ENCODE results near the gene PRSS35. TPM values are rescaled to one million over a fixed set of nuclear protein-coding genes. Genes with fewer than 3 reads are reported as not detected.

Gene PRSS35
- total and polyA plus RNA-seq, 2 of the 13 experiments (the other 11 are each of a cell fraction or from before 2014, with no cell fraction given), result not detected

DNA sequence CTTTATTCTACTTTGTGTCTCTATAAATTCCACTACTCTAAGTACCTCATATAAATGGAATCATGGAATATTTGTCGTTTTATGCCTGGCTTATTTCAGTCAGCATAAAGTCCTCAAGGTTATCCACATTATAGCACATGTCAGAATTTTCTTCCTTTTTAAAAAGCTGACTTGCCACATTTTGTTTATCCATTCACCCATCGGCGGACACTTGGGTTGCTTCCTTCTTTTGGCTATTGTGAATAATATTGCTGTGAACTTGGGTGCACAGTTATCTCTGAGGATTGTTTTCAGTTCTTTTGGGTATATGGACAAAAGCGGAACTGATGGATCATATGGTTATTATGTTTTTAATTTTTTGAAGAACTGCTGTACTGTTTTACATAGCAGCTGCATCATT lies 42.3 kb upstream of the PRSS35 start (continued):
- TF ChIP-seq, protein P1, sequence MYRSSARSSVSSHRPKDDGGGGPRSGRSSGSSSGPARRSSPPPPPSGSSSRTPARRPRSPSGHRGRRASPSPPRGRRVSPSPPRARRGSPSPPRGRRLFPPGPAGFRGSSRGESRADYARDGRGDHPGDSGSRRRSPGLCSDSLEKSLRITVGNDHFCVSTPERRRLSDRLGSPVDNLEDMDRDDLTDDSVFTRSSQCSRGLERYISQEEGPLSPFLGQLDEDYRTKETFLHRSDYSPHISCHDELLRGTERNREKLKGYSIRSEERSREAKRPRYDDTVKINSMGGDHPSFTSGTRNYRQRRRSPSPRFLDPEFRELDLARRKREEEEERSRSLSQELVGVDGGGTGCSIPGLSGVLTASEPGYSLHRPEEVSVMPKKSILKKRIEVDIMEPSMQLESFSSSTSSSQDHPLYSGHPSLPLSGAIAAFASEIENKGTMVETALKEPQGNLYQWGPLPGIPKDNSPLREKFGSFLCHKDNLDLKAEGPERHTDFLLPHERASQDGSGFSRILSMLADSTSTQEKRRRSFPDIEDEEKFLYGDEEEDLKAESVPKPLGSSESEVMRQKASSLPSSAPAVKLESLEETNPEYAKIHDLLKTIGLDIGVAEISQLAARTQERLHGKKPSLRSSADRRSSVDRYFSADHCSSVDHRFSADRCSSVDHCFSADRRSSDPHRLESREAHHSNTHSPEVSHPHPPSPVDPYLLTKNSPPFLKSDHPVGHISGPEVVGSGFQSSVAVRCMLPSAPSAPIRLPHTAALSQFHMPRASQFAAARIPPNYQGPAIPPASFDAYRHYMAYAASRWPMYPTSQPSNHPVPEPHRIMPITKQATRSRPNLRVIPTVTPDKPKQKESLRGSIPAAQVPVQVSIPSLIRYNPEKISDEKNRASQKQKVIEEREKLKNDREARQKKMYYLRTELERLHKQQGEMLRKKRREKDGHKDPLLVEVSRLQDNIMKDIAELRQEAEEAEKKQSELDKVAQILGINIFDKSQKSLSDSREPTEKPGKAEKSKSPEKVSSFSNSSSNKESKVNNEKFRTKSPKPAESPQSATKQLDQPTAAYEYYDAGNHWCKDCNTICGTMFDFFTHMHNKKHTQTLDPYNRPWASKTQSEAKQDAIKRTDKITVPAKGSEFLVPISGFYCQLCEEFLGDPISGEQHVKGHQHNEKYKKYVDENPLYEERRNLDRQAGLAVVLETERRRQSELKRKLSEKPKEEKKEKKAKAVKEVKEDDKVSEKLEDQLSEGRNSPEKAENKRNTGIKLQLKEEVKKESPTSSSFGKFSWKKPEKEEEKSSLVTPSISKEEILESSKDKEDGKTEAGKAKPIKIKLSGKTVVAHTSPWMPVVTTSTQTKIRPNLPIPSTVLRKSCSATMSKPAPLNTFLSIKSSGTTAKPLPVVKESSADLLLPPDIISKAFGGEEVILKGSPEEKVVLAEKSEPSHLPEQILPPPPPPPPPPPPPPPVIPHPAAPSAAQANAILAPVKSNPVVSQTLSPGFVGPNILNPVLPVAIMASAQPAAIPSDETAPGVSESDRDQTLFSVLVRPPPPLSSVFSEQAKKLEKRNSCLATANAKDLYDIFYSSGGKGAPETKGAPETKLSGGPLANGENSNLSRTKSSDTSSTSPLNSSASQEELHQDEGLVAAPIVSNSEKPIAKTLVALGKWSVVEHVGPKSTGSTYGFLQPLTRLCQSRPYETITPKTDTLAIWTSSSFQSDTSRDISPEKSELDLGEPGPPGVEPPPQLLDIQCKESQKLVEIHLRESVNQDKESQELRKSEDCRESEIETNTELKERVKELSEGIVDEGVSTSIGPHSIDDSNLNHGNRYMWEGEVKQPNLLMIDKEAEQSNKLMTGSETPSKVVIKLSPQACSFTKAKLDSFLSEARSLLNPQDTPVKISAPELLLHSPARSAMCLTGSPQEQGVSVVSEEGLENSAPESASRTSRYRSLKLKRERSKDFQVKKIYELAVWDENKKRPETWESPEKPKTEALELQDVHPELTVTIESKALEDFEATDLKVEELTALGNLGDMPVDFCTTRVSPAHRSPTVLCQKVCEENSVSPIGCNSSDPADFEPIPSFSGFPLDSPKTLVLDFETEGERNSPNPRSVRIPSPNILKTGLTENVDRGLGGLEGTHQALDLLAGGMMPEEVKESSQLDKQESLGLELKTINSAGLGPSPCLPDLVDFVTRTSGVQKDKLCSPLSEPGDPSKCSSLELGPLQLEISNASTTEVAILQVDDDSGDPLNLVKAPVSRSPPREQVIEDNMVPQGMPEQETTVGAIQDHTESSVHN (CRISPR knock-in tag; IDR thresholded peaks at IDR 0.05), result no peak

DNA sequence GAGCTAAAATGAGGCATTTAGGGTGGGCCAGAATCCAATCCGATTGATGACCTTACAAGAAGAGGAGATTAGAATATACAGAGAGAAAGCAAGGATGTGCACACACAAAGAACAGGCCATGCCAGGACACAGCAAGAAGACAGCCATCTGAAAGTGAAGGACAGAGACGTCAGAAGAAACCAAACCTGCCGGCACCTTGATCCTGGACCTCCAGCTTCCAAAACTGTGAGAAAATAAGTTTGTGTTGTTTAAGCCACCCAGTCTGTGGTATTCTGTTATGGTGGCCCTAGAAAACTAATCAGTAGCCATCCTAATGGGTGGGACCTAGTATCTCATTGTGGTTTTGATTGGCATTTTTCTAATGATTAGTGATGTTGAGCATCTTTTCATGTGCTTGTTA lies 41.7 kb upstream of the PRSS35 start:
- WGBS (ENCODE audit: low lambda C conversion rate), result 47% methylated on average over 3 of the region's 3 CpGs
- POLR2A ChIA-PET, result no interaction called here
- no peak for FAIRE-seq
- TF ChIP-seq HHEX (CRISPR knock-in tag; IDR thresholded peaks at IDR 0.05) (no peak), ZNF570 (CRISPR knock-in tag; IDR thresholded peaks at IDR 0.05; ENCODE audit: borderline replicate concordance) (no peak), FOXK1 (CRISPR knock-in tag; IDR thresholded peaks at IDR 0.05; ENCODE audit: borderline replicate concordance, low read depth) (no peak), SMARCC2 (IDR thresholded peaks at IDR 0.05) (no peak), TRIM24 (CRISPR knock-in tag; IDR thresholded peaks at IDR 0.05) (no peak)
- TF ChIP-seq, protein P2, sequence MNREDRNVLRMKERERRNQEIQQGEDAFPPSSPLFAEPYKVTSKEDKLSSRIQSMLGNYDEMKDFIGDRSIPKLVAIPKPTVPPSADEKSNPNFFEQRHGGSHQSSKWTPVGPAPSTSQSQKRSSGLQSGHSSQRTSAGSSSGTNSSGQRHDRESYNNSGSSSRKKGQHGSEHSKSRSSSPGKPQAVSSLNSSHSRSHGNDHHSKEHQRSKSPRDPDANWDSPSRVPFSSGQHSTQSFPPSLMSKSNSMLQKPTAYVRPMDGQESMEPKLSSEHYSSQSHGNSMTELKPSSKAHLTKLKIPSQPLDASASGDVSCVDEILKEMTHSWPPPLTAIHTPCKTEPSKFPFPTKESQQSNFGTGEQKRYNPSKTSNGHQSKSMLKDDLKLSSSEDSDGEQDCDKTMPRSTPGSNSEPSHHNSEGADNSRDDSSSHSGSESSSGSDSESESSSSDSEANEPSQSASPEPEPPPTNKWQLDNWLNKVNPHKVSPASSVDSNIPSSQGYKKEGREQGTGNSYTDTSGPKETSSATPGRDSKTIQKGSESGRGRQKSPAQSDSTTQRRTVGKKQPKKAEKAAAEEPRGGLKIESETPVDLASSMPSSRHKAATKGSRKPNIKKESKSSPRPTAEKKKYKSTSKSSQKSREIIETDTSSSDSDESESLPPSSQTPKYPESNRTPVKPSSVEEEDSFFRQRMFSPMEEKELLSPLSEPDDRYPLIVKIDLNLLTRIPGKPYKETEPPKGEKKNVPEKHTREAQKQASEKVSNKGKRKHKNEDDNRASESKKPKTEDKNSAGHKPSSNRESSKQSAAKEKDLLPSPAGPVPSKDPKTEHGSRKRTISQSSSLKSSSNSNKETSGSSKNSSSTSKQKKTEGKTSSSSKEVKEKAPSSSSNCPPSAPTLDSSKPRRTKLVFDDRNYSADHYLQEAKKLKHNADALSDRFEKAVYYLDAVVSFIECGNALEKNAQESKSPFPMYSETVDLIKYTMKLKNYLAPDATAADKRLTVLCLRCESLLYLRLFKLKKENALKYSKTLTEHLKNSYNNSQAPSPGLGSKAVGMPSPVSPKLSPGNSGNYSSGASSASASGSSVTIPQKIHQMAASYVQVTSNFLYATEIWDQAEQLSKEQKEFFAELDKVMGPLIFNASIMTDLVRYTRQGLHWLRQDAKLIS (CRISPR knock-in tag; IDR thresholded peaks at IDR 0.05), result no peak
- TF ChIP-seq, protein P3, sequence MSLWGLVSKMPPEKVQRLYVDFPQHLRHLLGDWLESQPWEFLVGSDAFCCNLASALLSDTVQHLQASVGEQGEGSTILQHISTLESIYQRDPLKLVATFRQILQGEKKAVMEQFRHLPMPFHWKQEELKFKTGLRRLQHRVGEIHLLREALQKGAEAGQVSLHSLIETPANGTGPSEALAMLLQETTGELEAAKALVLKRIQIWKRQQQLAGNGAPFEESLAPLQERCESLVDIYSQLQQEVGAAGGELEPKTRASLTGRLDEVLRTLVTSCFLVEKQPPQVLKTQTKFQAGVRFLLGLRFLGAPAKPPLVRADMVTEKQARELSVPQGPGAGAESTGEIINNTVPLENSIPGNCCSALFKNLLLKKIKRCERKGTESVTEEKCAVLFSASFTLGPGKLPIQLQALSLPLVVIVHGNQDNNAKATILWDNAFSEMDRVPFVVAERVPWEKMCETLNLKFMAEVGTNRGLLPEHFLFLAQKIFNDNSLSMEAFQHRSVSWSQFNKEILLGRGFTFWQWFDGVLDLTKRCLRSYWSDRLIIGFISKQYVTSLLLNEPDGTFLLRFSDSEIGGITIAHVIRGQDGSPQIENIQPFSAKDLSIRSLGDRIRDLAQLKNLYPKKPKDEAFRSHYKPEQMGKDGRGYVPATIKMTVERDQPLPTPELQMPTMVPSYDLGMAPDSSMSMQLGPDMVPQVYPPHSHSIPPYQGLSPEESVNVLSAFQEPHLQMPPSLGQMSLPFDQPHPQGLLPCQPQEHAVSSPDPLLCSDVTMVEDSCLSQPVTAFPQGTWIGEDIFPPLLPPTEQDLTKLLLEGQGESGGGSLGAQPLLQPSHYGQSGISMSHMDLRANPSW (CRISPR knock-in tag; IDR thresholded peaks at IDR 0.05; ENCODE audit: borderline replicate concordance), result no peak

More for the DNA sequence above, 41.7 kb upstream of the PRSS35 start:
- Histone ChIP-seq H3K9ac (ENCODE audit: insufficient read depth, low read depth, low read length) (no peak overlapping the region), H3K4me3 (replicated peaks in 1 of 3; ENCODE audit: insufficient read depth in 1 of 3, low read depth in 2 of 3, low read length in 3 of 3) (no peak overlapping the region), H3K36me3 (replicated peaks in 1 of 2; ENCODE audit: control insufficient read depth in 1 of 2, insufficient read depth in 2 of 2, low read length in 2 of 2) (no peaks in the 10 kb centered on the region), H3K4me2 (ENCODE audit: low read depth, low read length) (no peak overlapping the region), H4K20me1 (ENCODE audit: insufficient read depth, low read length) (no peaks in the 10 kb centered on the region), H3K9me3 (ENCODE audit: low read length) (no peaks in the 10 kb centered on the region), H3K27me3 (ENCODE audit: control insufficient read depth in 1 of 2, insufficient read depth in 2 of 2, low read length in 2 of 2) (no peaks in the 10 kb centered on the region), H3K27ac (ENCODE audit: extremely low read length, insufficient read depth, low read length) (no peak overlapping the region), H3K79me2 (ENCODE audit: insufficient read depth, low read length) (no peaks in the 10 kb centered on the region), H2AFZ (ENCODE audit: low read length) (no peak overlapping the region), H3K4me1 (ENCODE audit: insufficient read depth, low read length) (no peaks in the 10 kb centered on the region)
- in situ Hi-C loops (cut with HindIII; ENCODE audit: extremely low pct_ligation_motif_present, low pct_unique_long_range_greater_than_20kb), result no loop called here
- DNase-seq (ENCODE audit: low spot score) (no peak), ATAC-seq (no peak)
- BruUV-seq (replicated peaks), result no TSS peak
- CTCF ChIA-PET (ENCODE audit: low intra/inter-chr PET ratio, low total read pairs), result no interaction called here
- intact Hi-C loops (cut with micrococcal nuclease; ENCODE audit: unreplicated experiment), result no loop called here

Data from HepG2 (cell line).